HG02763 (cell line): ENCODE measurements around the gene SVOP.
"Not testable (repeated sequence)": the region's sequence is repeated elsewhere in the genome, so short reads cannot be mapped to it uniquely, and the experiment has no call there.

ENCODE experiments used
- ATAC-seq: cut with Tn5 transposase; IDR thresholded peaks from one replicate; pipeline ENCODE4 v1.9.1; 2021; ENCODE audit warnings: mild to moderate bottlenecking, moderate library complexity; ENCODE audit not compliant: unreplicated experiment

Gene SVOP

GRCh38 chr12:108896336-108896735, 124.5 kb downstream of the SVOP start:
- ATAC-seq, result no peak

- ATAC-seq, result no peak
These were observed 125.6 kb downstream of the SVOP start for GRCh38 chr12:108895220-108895802.

GRCh38 chr12:108890208-108890607, 130.7 kb downstream of the SVOP start:
- ATAC-seq, result no peak

- no peak for ATAC-seq
These were observed 132.8 kb downstream of the SVOP start for GRCh38 chr12:108888031-108888430.

GRCh38 chr12:108886873-108887629, 133.8 kb downstream of the SVOP start:
- ATAC-seq, result no peak

- ATAC-seq, result no peak
These were observed 136.5 kb downstream of the SVOP start for GRCh38 chr12:108884116-108885012.

GRCh38 chr12:108881953-108882352, 138.9 kb downstream of the SVOP start:
- ATAC-seq, result no peak

- ATAC-seq, result no peak
These were observed 141.1 kb downstream of the SVOP start, which contains the start of gene DAO for GRCh38 chr12:108879615-108880254. TSS of gene DAO (plus strand) at chr12:108880092. CDS start at chr12:108885007, 4,915 bp downstream.

- ATAC-seq, result no peak
These were observed 144.3 kb downstream of the SVOP start for GRCh38 chr12:108876550-108876949.

GRCh38 chr12:108875682-108876361, 145.0 kb downstream of the SVOP start:
- no peak for ATAC-seq

- ATAC-seq, result no peak
These were observed 145.6 kb downstream of the SVOP start for GRCh38 chr12:108875280-108875679.

GRCh38 chr12:108868781-108869180, 152.1 kb downstream of the SVOP start:
- no peak for ATAC-seq

- ATAC-seq, result not testable (repeated sequence)
These were observed 154.8 kb downstream of the SVOP start for GRCh38 chr12:108866083-108866482.

GRCh38 chr12:108865169-108865568, 155.7 kb downstream of the SVOP start:
- ATAC-seq, result no peak

- ATAC-seq, result no peak
These were observed 158.3 kb downstream of the SVOP start for GRCh38 chr12:108862588-108862959.

GRCh38 chr12:108861878-108862587, 158.8 kb downstream of the SVOP start:
- no peak for ATAC-seq

GRCh38 chr12:108860443-108860842, 160.4 kb downstream of the SVOP start:
- ATAC-seq, result no peak

- no peak for ATAC-seq
These were observed 161.0 kb downstream of the SVOP start for GRCh38 chr12:108859923-108860291.

GRCh38 chr12:108859141-108859922, 161.5 kb downstream of the SVOP start:
- not testable (repeated sequence) for ATAC-seq
